HG03039 (cell line): ENCODE measurements around the gene RTRAF.

ENCODE experiments used
- ATAC-seq: cut with Tn5 transposase; IDR thresholded peaks from one replicate; pipeline ENCODE4 v1.9.1; 2021; ENCODE audit warnings: mild to moderate bottlenecking, moderate library complexity; ENCODE audit not compliant: unreplicated experiment

The RTRAF gene

GRCh38 chr14:51993285-51993920 is 4.1 kb downstream of the RTRAF start:
- ATAC-seq, result no peak

- ATAC-seq, result no peak
These were observed 6.9 kb downstream of the RTRAF start for GRCh38 chr14:51996148-51996746.

GRCh38 chr14:51998348-51998747 is 9.0 kb downstream of the RTRAF start:
- no peak for ATAC-seq

DNA sequence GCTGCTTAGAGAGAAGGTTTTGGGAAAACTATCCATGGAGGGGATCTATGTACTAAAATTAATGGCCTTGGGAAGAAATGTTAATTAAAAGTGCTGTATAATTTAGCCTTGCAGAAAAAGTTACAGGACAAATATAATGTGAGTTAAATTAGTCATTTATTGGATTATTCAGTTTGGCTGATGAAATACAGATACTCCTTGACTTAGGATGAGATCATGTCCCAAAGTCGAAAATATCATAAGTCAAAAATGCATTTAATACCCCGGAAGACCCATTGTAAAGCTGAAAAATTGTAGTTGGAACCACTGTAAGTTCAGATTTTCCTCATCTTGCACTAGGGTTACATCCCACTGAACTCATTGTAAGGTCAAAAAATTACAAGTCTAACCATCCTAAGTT is 9.7 kb downstream of the RTRAF start:
- no peak for ATAC-seq

- ATAC-seq, result no peak
These were observed 10.8 kb downstream of the RTRAF start for GRCh38 chr14:52000019-52000582.

GRCh38 chr14:52000696-52001095 is 11.3 kb downstream of the RTRAF start:
- ATAC-seq, result no peak

- ATAC-seq, result no peak
These were observed 13.2 kb downstream of the RTRAF start for GRCh38 chr14:52002542-52002941.

GRCh38 chr14:52003324-52003723 is 14.0 kb downstream of the RTRAF start:
- no peak for ATAC-seq

- no peak for ATAC-seq
These were observed 16.3 kb downstream of the RTRAF start for GRCh38 chr14:52005625-52006024.

- no peak for ATAC-seq
These were observed 17.0 kb downstream of the RTRAF start for GRCh38 chr14:52006361-52006760.

DNA sequence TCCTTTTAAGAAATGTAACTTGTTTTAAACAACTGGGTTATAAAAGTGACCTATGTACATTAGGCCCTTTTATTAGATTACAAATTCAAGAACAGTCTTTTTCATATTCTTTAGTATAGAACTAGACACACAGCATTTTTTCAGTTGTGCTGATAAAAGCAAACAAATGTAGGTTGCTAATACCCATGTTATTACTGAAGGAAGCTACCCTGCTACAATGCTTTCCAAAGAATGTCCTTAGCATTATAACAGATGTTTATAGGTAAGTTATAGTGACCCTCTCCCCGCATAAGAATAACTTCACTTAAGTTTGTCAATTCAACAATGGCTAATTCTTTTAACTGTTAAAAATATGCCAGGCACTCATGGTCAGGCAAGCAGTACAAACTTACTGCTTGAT is 17.9 kb downstream of the RTRAF start:
- no peak for ATAC-seq

GRCh38 chr14:52007637-52008036 is 18.3 kb downstream of the RTRAF start:
- ATAC-seq, result no peak

- ATAC-seq, result no peak
These were observed 18.8 kb downstream of the RTRAF start for GRCh38 chr14:52008136-52008535.

- ATAC-seq, result no peak
These were observed 20.9 kb downstream of the RTRAF start for GRCh38 chr14:52010173-52010693.

GRCh38 chr14:52011523-52011922 is 22.2 kb downstream of the RTRAF start:
- no peak for ATAC-seq

- no peak for ATAC-seq
These were observed 23.3 kb downstream of the RTRAF start for GRCh38 chr14:52012635-52013034.

- ATAC-seq, result no peak
These were observed 24.7 kb downstream of the RTRAF start for GRCh38 chr14:52013984-52014600.

DNA sequence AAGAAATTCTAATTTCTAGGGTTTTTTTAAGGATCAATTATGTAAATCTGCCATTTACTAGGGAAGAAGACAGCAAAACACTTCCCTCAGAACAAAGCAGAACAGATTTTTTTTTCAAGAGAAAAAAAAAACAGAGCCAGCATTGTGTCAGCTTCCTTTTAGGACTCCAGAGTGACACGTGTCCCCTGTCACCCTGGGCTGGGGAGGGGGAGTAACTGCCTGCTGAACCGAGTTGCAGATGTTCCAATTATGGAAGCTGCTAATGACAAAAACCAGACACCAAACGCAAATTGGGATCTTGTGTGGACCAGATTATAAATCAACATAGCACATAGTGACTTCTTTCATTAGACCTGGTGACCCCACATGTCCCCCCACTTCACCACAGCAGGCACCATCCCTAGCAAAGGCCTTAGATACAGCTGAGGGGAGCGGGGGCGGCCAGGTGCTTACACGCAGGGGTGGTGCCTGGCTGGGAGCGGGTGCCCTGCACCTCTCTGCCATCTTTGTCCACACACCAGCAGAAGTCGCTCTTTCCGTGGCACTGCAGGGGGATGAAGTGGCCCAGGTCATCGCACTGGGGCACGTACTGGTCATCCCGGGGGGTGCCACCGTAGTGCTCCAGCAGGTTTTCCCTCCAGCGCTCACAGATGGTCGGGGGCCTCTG is 25.4 kb downstream of the RTRAF start:
- no peak for ATAC-seq

- ATAC-seq, result no peak
These were observed 26.2 kb downstream of the RTRAF start for GRCh38 chr14:52015411-52016030.

DNA sequence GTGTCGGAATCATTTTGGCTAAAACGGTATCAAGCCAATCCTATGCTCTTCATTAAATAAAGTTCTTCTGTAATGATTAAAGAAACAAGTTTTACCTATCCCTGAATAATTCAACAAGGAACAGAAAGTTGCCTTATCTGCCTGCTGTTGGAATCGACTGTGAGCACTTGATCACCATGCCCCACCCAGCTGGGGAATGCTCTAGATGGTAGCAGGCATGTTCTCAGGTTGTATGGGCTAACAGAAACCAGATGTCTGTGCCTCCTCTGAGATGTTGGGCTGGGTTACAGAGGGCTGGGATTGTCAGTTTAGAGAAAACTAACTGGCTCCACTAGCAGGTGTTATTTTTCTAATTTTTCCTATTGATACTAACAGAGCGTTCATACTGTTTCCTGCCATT is 28.9 kb downstream of the RTRAF start:
- ATAC-seq, result no peak

- ATAC-seq, result no peak
These were observed 29.6 kb downstream of the RTRAF start for GRCh38 chr14:52018970-52019369.
